Body of pancreas (tissue), 4 donors: ENCODE results near the gene MVB12B. TPM values are rescaled to one million over a fixed set of nuclear protein-coding genes. Genes with fewer than 3 reads are reported as not detected.

ENCODE experiments used
- ATAC-seq: fragments of 150-250 bp; one replicate; pipeline ENCODE4 v1.9.1; 2016
- DNase-seq, 4 donors: peaks; one replicate each; pipeline ENCODE4 v3.0.0-alpha.2; 2019
- H3K27ac ChIP-seq, 4 donors: fragments of 200-600 bp; sonication (generic); 1 replicate in 3 of 4; 2 replicates in 1 of 4; pipeline versions ENCODE4 v1.5.1 to v1.6.1; 2016 to 2019; ENCODE audit warnings: mild to moderate bottlenecking in 1 of 4, mixed read lengths in 1 of 4, moderate library complexity in 1 of 4
- H3K27me3 ChIP-seq, 2 donors: fragments of 200-600 bp; sonication (generic); one replicate each; pipeline ENCODE4 v1.6.0; 2016; ENCODE audit warnings: mild to moderate bottlenecking in 1 of 2
- H3K36me3 ChIP-seq, 2 donors: fragments of 200-600 bp; sonication (generic); replicated peaks in 1 of 2; 2 replicates each; pipeline ENCODE4 v1.5.1; 2016; ENCODE audit warnings: low read depth in 2 of 2; ENCODE audit not compliant: insufficient read depth in 1 of 2
- H3K4me1 ChIP-seq: fragments of 200-600 bp; sonication (generic); one replicate; pipeline ENCODE4 v1.6.0; 2016
- H3K4me3 ChIP-seq, 2 donors: fragments of 200-600 bp; sonication (generic); 1 replicate in 1 of 2; 2 replicates in 1 of 2; pipeline ENCODE4 v1.5.1; 2016 to 2019
- H3K9me3 ChIP-seq, 3 donors: fragments of 200-600 bp; sonication (generic); 1 replicate in 2 of 3; 2 replicates in 1 of 3; pipeline ENCODE4 v1.5.1; 2016
- CTCF ChIP-seq, 7 experiments: fragments of 450-650 bp in 4 of 7; fragments of 200-600 bp in 3 of 7; sonication (generic) in 3 of 7; IDR thresholded peaks; one replicate each; pipeline ENCODE4 v1.5.1; 2016 to 2019; ENCODE audit warnings: antibody characterized with exemption in 7 of 7
- POLR2A ChIP-seq, 3 donors: fragments of 450-650 bp; IDR thresholded peaks; one replicate each; pipeline ENCODE4 v1.6.1; 2016; ENCODE audit warnings: antibody characterized with exemption in 3 of 3, mild to moderate bottlenecking in 2 of 3
- WGBS, 2 donors: methylation state at CpG; one replicate each; pipeline ENCODE4 v1.1.5; 2017; 5-methylcytosine and 5-hydroxymethylcytosine counted together
- intact Hi-C: fragments of 100-400 bp; cut with DNase I; formaldehyde crosslinking; loops from one replicate; pipeline ENCODE4 v1.15.1; 2023
- total RNA-seq, 2 donors: library from RNA; depleted of rRNA; stranded (reverse); fragments of >200 nt; gene quantifications; one replicate each; pipeline ENCODE4 v1.1.0, GENCODE V29; 2016

MVB12B gene
- total RNA-seq, 2 donors from 2014 or later: 5.2 to 9.9 TPM

GRCh38 chr9:126291925-126292324, 34.7 kb upstream of the MVB12B start:
- Histone ChIP-seq H3K36me3 (no peaks in the 10 kb centered on the region), H3K27ac (no peak overlapping the region), H3K4me3 (no peak overlapping the region), H3K9me3 (no peaks in the 10 kb centered on the region), H3K27me3 (no peaks in the 10 kb centered on the region), H3K4me1 (no peaks in the 10 kb centered on the region)
- WGBS, 2 donors: 78 to 82% methylated on average over 4 of the region's 4 CpGs
- TF ChIP-seq CTCF (IDR thresholded peaks at IDR 0.05) (no peak), POLR2A (IDR thresholded peaks at IDR 0.05) (no peak)
- ATAC-seq (no peak), DNase-seq (no peak)
- intact Hi-C loops: no loop called here

- H3K4me1 ChIP-seq: no peaks in the 10 kb centered on the region
- DNase-seq (no peak), ATAC-seq (no peak)
- intact Hi-C loops: no loop called here
- H3K27ac ChIP-seq: no peak overlapping the region
- H3K4me3 ChIP-seq: no peak overlapping the region
- H3K36me3 ChIP-seq: no peaks in the 10 kb centered on the region
- WGBS, 2 donors: 80 to 89% methylated on average over 13 to 16 of the region's 16 CpGs
- no peaks in the 10 kb centered on the region for H3K27me3 ChIP-seq
- no peak for TF ChIP-seq POLR2A (IDR thresholded peaks at IDR 0.05)
- TF ChIP-seq CTCF (IDR thresholded peaks at IDR 0.05): no peak
- no peaks in the 10 kb centered on the region for H3K9me3 ChIP-seq
These were observed 33.7 kb upstream of the MVB12B start for GRCh38 chr9:126292736-126293521.

GRCh38 chr9:126293522-126293889, 33.1 kb upstream of the MVB12B start:
- H3K36me3 ChIP-seq: no peaks in the 10 kb centered on the region
- DNase-seq (peak in 1 of 4 donors; percentile 25), ATAC-seq (no peak)
- H3K4me1 ChIP-seq: no peaks in the 10 kb centered on the region
- H3K27ac ChIP-seq: no peak overlapping the region
- intact Hi-C loops: no loop called here
- H3K4me3 ChIP-seq: no peak overlapping the region
- 59 to 61% methylated on average over 7 to 9 of the region's 9 CpGs for WGBS, 2 donors
- H3K27me3 ChIP-seq: no peaks in the 10 kb centered on the region
- H3K9me3 ChIP-seq: no peaks in the 10 kb centered on the region
- TF ChIP-seq POLR2A (IDR thresholded peaks at IDR 0.05): no peak
- TF ChIP-seq CTCF (IDR thresholded peaks at IDR 0.05): no peak

GRCh38 chr9:126294331-126295081, 32.1 kb upstream of the MVB12B start:
- Histone ChIP-seq H3K36me3 (no peaks in the 10 kb centered on the region), H3K9me3 (no peaks in the 10 kb centered on the region), H3K4me1 (no peaks in the 10 kb centered on the region), H3K27me3 (no peaks in the 10 kb centered on the region), H3K4me3 (no peak overlapping the region), H3K27ac (no peak overlapping the region)
- intact Hi-C loops: no loop called here
- DNase-seq: no peak
- TF ChIP-seq CTCF (IDR thresholded peaks at IDR 0.05) (no peak), POLR2A (IDR thresholded peaks at IDR 0.05) (no peak)
- ATAC-seq: no peak
- WGBS, 2 donors: 71 to 79% methylated on average over 8 to 15 of the region's 15 CpGs
